ENCODE results near the gene TAL2.

GRCh38 chr9:105694190-105694847 lies 32.1 kb downstream of the TAL2 start, which contains the start of gene TMEM38B:
- TF ChIP-seq POLR2A (IDR thresholded peaks at IDR 0.05) (no peak), CTCF (IDR thresholded peaks at IDR 0.05) (no peak)

All from testis (tissue), 2 donors.